Activated T-helper 2 cell treated with anti-CD3 and anti-CD28 coated beads, Interferon-gamma antibody, Interleukin-2, Interleukin-4, amounts not matched to agents 10 μg/mL and 5 μg/mL and 100 μg/mL, durations not matched to agents 14 hours and 24 hours and 36 hours (primary cell): ENCODE measurements around the gene ARHGEF19. TPM values are rescaled to one million over a fixed set of nuclear protein-coding genes. Genes with fewer than 3 reads are reported as not detected.
"Not testable (repeated sequence)": the region's sequence is repeated elsewhere in the genome, so short reads cannot be mapped to it uniquely, and the experiment has no call there.

ENCODE experiments used
- DNase-seq: peaks from one replicate; pipeline ENCODE4 v3.0.0; 2021; ENCODE audit warnings: low spot score
- H3K27ac Mint-ChIP-seq: one replicate; pipeline ENCODE4 v1.8.0; 2021; ENCODE audit warnings: mixed read lengths
- H3K27me3 Mint-ChIP-seq: one replicate; pipeline ENCODE4 v1.8.0; 2021; ENCODE audit warnings: low read depth, mixed read lengths
- H3K36me3 Mint-ChIP-seq: one replicate; pipeline ENCODE4 v1.8.0; 2021; ENCODE audit warnings: low read depth, mixed read lengths
- H3K4me1 Mint-ChIP-seq: one replicate; pipeline ENCODE4 v1.8.0; 2021; ENCODE audit warnings: low read depth, mixed read lengths
- H3K4me3 Mint-ChIP-seq: one replicate; pipeline ENCODE4 v1.8.0; 2021; ENCODE audit warnings: low read depth, mild to moderate bottlenecking, moderate library complexity, mixed read lengths
- H3K9me3 Mint-ChIP-seq: one replicate; pipeline ENCODE4 v1.8.0; 2021; ENCODE audit warnings: mixed read lengths
- intact Hi-C: fragments of 100-400 bp; cut with micrococcal nuclease; formaldehyde crosslinking; loops from one replicate; pipeline ENCODE4 v1.15.1; 2023
- total RNA-seq: library from RNA; stranded (reverse); gene quantifications from 2 replicates; pipeline ENCODE4 v1.2.3, GENCODE V29; 2022

The ARHGEF19 gene
- total RNA-seq, 1 donor from 2014 or later, result 7.5 TPM

GRCh38 chr1:16249596-16250241, 37.3 kb upstream of the ARHGEF19 start:
- Mint-ChIP-seq H3K4me3 (no peak overlapping the region), H3K4me1 (peaks cover 7% of the 10 kb centered on the region), H3K36me3 (peaks cover 33% of the 10 kb centered on the region), H3K27me3 (no peaks in the 10 kb centered on the region), H3K9me3 (no peaks in the 10 kb centered on the region), H3K27ac (no peak overlapping the region)
- intact Hi-C loops, result no loop called here
- no peak for DNase-seq

DNA sequence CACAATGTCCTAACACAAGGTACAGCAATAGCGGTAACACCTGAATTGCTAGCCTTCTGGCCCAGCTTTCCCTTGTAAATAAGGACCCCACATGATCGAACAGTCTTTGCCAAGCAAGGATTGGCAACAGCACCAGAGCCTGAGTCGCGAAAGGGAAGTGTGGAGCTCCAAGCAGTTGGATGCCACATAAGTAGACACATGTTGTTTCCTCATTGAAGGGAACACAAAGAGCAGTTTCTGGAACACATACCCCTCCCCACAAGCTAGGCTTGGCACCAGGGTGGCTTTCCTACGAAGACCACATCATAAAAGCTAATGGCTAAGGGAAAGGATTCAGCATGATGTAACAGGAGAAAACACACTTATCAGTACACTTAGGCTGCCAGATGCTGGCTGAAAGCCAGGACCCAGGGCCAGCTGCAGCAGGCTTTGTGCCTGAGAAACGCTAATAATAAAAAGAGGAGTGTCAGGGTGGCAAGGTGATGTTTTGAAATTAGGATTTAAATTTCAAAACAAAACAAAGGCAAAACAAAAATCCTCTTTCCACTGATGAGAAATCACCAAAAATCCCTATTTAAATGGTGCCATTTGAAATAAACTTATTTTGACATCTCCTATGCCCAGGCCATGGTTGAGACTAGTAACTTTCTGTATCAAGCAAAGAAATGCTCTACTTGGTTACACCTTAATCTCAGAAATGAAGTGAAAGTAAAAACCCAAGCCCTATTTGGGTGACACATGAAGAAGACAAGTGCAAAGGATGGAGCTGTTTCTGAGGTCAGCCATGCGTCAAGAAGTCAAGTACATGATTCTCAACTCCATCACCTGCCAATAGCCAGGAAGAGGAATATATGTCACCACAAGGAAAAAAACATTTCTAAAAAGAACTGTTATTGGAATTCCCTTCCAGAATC, 36.4 kb upstream of the ARHGEF19 start:
- Mint-ChIP-seq H3K27me3 (no peaks in the 10 kb centered on the region), H3K9me3 (no peaks in the 10 kb centered on the region), H3K36me3 (peaks cover 29% of the 10 kb centered on the region), H3K4me3 (no peak overlapping the region), H3K4me1 (peaks cover 9% of the 10 kb centered on the region), H3K27ac (no peak overlapping the region)
- intact Hi-C loops, result no loop called here
- no peak for DNase-seq

DNA sequence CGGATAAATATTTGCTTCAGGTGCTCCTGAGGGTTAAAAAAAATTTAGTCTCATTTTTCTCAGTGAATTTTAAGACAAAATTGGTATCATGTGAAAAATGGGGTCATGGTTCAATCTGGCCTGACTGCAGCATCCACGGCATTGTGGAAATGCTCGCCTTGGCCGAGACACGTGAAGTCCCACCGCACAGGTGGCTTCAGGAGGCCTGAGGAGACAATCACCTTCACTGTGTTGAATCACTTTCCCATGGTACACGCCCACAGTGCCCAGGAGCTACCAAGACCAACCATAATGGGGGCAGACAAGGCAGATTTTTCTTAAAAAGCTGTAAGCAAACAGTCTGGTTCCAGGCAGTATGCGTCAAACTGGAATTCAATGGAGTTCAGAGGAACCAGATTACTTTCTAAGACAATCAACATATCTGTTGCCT, 35.6 kb upstream of the ARHGEF19 start:
- H3K9me3 Mint-ChIP-seq, result no peaks in the 10 kb centered on the region
- no peaks in the 10 kb centered on the region for H3K27me3 Mint-ChIP-seq
- intact Hi-C loops, result no loop called here
- no peak overlapping the region for H3K4me3 Mint-ChIP-seq
- H3K4me1 Mint-ChIP-seq, result peaks cover 9% of the 10 kb centered on the region
- peaks cover 27% of the 10 kb centered on the region for H3K36me3 Mint-ChIP-seq
- no peak for DNase-seq
- no peak overlapping the region for H3K27ac Mint-ChIP-seq

DNA sequence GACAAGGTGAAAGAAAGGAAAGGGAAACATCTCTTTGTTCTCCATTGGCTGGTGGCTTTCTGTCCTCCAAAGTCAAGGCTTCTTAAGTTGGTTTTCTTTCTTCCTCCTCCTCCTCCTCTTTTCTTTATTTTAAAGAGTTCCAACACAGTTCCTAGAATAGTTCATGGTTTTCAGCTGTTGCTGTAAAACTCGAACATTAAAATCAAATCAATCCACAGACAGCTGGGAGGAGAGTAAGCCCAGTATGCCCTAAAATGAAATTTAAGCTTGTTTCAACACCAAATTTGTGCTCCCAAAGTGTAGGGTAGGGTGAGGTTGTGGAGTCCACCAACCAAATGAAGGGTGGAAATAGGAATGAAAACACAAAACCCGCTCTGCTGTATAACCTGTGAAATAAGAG, 35.0 kb upstream of the ARHGEF19 start:
- intact Hi-C loops, result no loop called here
- DNase-seq, result no peak
- peaks cover 9% of the 10 kb centered on the region for H3K4me1 Mint-ChIP-seq
- peaks cover 23% of the 10 kb centered on the region for H3K36me3 Mint-ChIP-seq
- H3K27me3 Mint-ChIP-seq, result no peaks in the 10 kb centered on the region
- no peaks in the 10 kb centered on the region for H3K9me3 Mint-ChIP-seq
- H3K4me3 Mint-ChIP-seq, result no peak overlapping the region
- H3K27ac Mint-ChIP-seq, result no peak overlapping the region

DNA sequence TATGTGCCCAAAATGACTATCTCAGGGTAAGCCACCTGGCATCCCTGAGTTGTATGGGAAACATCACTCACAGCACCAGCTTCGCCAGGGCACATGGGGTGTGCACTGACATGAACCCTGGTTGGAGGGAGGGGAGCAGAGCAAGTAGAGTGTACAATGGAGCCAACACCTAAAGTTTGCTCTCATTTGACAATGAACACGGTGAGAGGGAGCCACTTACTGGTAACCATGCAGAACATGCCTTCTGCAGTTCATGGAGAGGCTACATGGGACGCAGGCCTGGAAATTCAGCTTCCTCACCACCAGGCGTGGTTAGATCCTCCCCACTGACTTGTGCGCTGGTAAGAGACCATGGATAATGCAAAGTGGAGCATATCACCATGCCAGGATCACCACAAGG, 34.5 kb upstream of the ARHGEF19 start:
- intact Hi-C loops, result no loop called here
- Mint-ChIP-seq H3K36me3 (peaks cover 19% of the 10 kb centered on the region), H3K9me3 (no peaks in the 10 kb centered on the region), H3K4me1 (peaks cover 9% of the 10 kb centered on the region), H3K4me3 (no peak overlapping the region), H3K27me3 (no peaks in the 10 kb centered on the region), H3K27ac (no peak overlapping the region)
- DNase-seq, result no peak

DNA sequence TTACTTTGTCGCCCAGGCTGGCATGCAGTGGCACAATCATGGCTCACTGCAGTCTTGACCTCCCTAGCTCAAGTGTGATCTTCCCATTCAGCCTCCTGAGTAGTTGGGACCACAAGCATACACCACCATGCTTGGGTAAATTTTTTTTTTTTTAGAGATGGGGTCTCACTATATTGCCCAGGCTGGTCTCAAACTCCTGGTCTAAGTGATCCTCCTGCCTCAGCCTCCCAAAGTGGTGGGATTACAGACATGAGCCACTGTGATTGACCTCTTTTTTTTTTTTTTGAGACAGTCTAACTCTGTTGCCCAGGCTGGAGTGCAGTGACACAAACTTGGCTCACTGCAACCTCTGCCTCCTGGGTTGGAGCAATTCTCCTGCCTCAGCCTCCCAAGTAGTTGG, 33.8 kb upstream of the ARHGEF19 start:
- peaks cover 13% of the 10 kb centered on the region for H3K36me3 Mint-ChIP-seq
- H3K4me3 Mint-ChIP-seq, intact Hi-C loops, H3K9me3 Mint-ChIP-seq, H3K27ac Mint-ChIP-seq, H3K27me3 Mint-ChIP-seq, H3K4me1 Mint-ChIP-seq, DNase-seq: not testable (repeated sequence)

- H3K4me1 Mint-ChIP-seq, result peaks cover 9% of the 10 kb centered on the region
- intact Hi-C loops, result loop anchor here (2.0 kb wide), 1 partner anchor 167 kb away; no protein-coding TSS in a partner anchor
- H3K27ac Mint-ChIP-seq, result no peak overlapping the region
- no peak overlapping the region for H3K4me3 Mint-ChIP-seq
- DNase-seq, result no peak
- peaks cover 11% of the 10 kb centered on the region for H3K36me3 Mint-ChIP-seq
- no peaks in the 10 kb centered on the region for H3K27me3 Mint-ChIP-seq
- no peaks in the 10 kb centered on the region for H3K9me3 Mint-ChIP-seq
Observed at GRCh38 chr1:16245476-16246196, 33.2 kb upstream of the ARHGEF19 start.

- intact Hi-C loops, result loop anchor here (2.0 to 5.0 kb wide), 2 partner anchors 57 to 166 kb away; no protein-coding TSS in a partner anchor
- Mint-ChIP-seq H3K36me3 (peaks cover 9% of the 10 kb centered on the region), H3K4me3 (no peak overlapping the region), H3K27ac (no peak overlapping the region), H3K9me3 (no peaks in the 10 kb centered on the region), H3K27me3 (no peaks in the 10 kb centered on the region), H3K4me1 (peaks cover 9% of the 10 kb centered on the region)
- no peak for DNase-seq
Observed at GRCh38 chr1:16244650-16245285, 32.3 kb upstream of the ARHGEF19 start.

GRCh38 chr1:16243936-16244649, 31.6 kb upstream of the ARHGEF19 start:
- Mint-ChIP-seq H3K27ac (no peak overlapping the region), H3K4me1 (peaks cover 5% of the 10 kb centered on the region), H3K36me3 (peaks cover 4% of the 10 kb centered on the region), H3K27me3 (no peaks in the 10 kb centered on the region), H3K9me3 (no peaks in the 10 kb centered on the region), H3K4me3 (no peak overlapping the region)
- intact Hi-C loops, result loop anchor here (2.0 to 5.0 kb wide), 2 partner anchors 57 to 165 kb away; no protein-coding TSS in a partner anchor
- DNase-seq, result peak; percentile 60

DNA sequence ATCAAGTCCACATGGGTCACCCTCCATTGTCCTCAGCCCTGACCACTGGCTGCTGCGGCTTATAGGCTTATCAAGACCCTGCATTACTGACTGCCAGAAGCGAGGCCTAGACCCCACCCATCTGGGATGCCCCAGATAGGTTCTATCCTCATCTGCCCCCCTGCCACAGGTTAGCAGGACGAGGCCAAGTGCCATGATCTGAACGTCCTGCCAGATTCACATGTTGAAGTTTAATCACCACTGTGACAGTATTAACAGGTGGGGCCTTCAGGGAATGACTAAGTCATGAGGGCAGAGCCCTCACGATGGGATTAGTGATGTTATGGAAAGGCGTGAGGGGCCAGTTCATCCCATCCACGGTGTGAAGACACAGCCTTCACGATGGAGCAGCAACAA, 30.8 kb upstream of the ARHGEF19 start:
- Mint-ChIP-seq H3K9me3 (no peaks in the 10 kb centered on the region), H3K27ac (no peak overlapping the region), H3K4me1 (peaks cover 3% of the 10 kb centered on the region), H3K4me3 (no peak overlapping the region), H3K36me3 (peaks cover 3% of the 10 kb centered on the region), H3K27me3 (no peaks in the 10 kb centered on the region)
- DNase-seq, result no peak
- intact Hi-C loops, result loop anchor here (5.0 kb wide), 1 partner anchor 56 kb away; no protein-coding TSS in a partner anchor

- peaks cover 7% of the 10 kb centered on the region for H3K4me1 Mint-ChIP-seq
- H3K27me3 Mint-ChIP-seq, result no peaks in the 10 kb centered on the region
- no peak overlapping the region for H3K27ac Mint-ChIP-seq
- no peaks in the 10 kb centered on the region for H3K9me3 Mint-ChIP-seq
- H3K4me3 Mint-ChIP-seq, result no peak overlapping the region
- H3K36me3 Mint-ChIP-seq, result peaks cover 2% of the 10 kb centered on the region
- DNase-seq, result no peak
- intact Hi-C loops, result loop anchor here (5.0 kb wide), 1 partner anchor 55 kb away; no protein-coding TSS in a partner anchor
Observed at GRCh38 chr1:16242556-16243214, 30.2 kb upstream of the ARHGEF19 start.
